Measurements from ENCODE around the gene CRYL1. TPM values are rescaled to one million over a fixed set of nuclear protein-coding genes. Genes with fewer than 3 reads are reported as not detected.

Gene CRYL1
- polyA plus RNA-seq, 3 donors: 35.0 to 70.2 (median 51.4) TPM

DNA sequence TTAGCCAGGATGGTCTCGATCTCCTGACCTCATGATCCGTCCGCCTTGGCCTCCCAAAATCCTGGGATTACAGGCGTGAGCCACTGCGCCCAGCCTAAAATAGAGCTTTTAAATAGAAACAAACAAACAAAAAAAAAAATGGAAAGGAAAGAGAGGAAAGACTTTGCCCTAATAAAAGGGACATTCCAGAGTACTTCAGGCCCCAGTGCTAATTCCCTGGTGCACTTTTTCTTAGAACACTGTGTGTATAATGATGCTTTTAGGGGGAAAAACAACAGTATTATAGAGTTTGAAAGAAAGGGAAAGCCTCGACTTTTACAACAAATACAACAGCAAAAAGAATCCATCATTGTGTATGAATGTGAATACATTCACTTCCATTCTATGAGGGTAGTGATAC lies 104.7 kb downstream of the CRYL1 start:
- Histone ChIP-seq H3K9ac (ENCODE audit: insufficient read depth, low read length, poor library complexity, severe bottlenecking) (no peak overlapping the region), H3K36me3 (replicated peaks in 1 of 2; ENCODE audit: control insufficient read depth in 1 of 2, insufficient read depth in 2 of 2, low read length in 2 of 2) (peaks cover 0 to 7% of the 10 kb centered on the region in 2 donors), H2AFZ (ENCODE audit: insufficient read depth, low read depth, low read length, poor library complexity, severe bottlenecking) (no peak overlapping the region), H3K4me1 (ENCODE audit: control insufficient read depth in 1 of 2, insufficient read depth in 2 of 2, low read length in 2 of 2) (no peaks in the 10 kb centered on the region), H3K27ac (ENCODE audit: low read depth in 1 of 2, low read length in 2 of 2) (no peak overlapping the region), H3K9me3 (replicated peaks in 1 of 2; ENCODE audit: control insufficient read depth in 1 of 2, insufficient read depth in 1 of 2, low read length in 2 of 2) (peaks cover 1 to 6% of the 10 kb centered on the region in 2 donors), H3K27me3 (ENCODE audit: control insufficient read depth in 2 of 2, insufficient read depth in 2 of 2, low read length in 2 of 2) (no peaks in the 10 kb centered on the region), H3K79me2 (ENCODE audit: insufficient read depth, low read length) (no peaks in the 10 kb centered on the region), H4K20me1 (ENCODE audit: insufficient read depth, low read length) (no peaks in the 10 kb centered on the region), H3K4me3 (replicated peaks in 1 of 3; ENCODE audit: low read depth in 2 of 3, low read length in 3 of 3) (no peak overlapping the region), H3K4me2 (replicated peaks; ENCODE audit: extremely low read depth, low read length, poor library complexity, severe bottlenecking) (no peak overlapping the region)
- H3K36me3 Mint-ChIP-seq: peaks cover 21 to 34% of the 10 kb centered on the region in 2 donors
- no CpG with 5 or more reads among the region's 6 CpGs for WGBS (ENCODE audit: insufficient coverage)
- peaks cover 0 to 7% (median 4%) of the 10 kb centered on the region in 7 donors for H3K9me3 Mint-ChIP-seq
- no peak for DNase-seq
- H3K27ac Mint-ChIP-seq: peak overlapping the region in 2 of 7 donors; percentile 0 to 37
- peaks cover 0 to 7% (median 0%) of the 10 kb centered on the region in 3 donors for H3K27me3 Mint-ChIP-seq (ENCODE audit: low read depth in 3 of 3)
- H3K4me3 Mint-ChIP-seq: no peak overlapping the region
- no peaks in the 10 kb centered on the region for H3K4me1 Mint-ChIP-seq
- intact Hi-C loops (cut with micrococcal nuclease): no loop called here
- TF ChIP-seq, protein P1, sequence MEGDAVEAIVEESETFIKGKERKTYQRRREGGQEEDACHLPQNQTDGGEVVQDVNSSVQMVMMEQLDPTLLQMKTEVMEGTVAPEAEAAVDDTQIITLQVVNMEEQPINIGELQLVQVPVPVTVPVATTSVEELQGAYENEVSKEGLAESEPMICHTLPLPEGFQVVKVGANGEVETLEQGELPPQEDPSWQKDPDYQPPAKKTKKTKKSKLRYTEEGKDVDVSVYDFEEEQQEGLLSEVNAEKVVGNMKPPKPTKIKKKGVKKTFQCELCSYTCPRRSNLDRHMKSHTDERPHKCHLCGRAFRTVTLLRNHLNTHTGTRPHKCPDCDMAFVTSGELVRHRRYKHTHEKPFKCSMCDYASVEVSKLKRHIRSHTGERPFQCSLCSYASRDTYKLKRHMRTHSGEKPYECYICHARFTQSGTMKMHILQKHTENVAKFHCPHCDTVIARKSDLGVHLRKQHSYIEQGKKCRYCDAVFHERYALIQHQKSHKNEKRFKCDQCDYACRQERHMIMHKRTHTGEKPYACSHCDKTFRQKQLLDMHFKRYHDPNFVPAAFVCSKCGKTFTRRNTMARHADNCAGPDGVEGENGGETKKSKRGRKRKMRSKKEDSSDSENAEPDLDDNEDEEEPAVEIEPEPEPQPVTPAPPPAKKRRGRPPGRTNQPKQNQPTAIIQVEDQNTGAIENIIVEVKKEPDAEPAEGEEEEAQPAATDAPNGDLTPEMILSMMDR (IDR thresholded peaks at IDR 0.05): no peak

- Histone ChIP-seq H3K36me3 (replicated peaks in 1 of 2; ENCODE audit: control insufficient read depth in 1 of 2, insufficient read depth in 2 of 2, low read length in 2 of 2) (no peaks in the 10 kb centered on the region), H3K9me3 (replicated peaks in 1 of 2; ENCODE audit: control insufficient read depth in 1 of 2, insufficient read depth in 1 of 2, low read length in 2 of 2) (peaks cover 6 to 15% of the 10 kb centered on the region in 2 donors), H3K4me1 (ENCODE audit: control insufficient read depth in 1 of 2, insufficient read depth in 2 of 2, low read length in 2 of 2) (no peaks in the 10 kb centered on the region), H3K27ac (ENCODE audit: low read depth in 1 of 2, low read length in 2 of 2) (no peak overlapping the region), H4K20me1 (ENCODE audit: insufficient read depth, low read length) (no peaks in the 10 kb centered on the region), H3K9ac (ENCODE audit: insufficient read depth, low read length, poor library complexity, severe bottlenecking) (no peak overlapping the region), H3K79me2 (ENCODE audit: insufficient read depth, low read length) (no peaks in the 10 kb centered on the region), H3K4me3 (replicated peaks in 1 of 3; ENCODE audit: low read depth in 2 of 3, low read length in 3 of 3) (no peak overlapping the region), H3K4me2 (replicated peaks; ENCODE audit: extremely low read depth, low read length, poor library complexity, severe bottlenecking) (no peak overlapping the region), H3K27me3 (ENCODE audit: control insufficient read depth in 2 of 2, insufficient read depth in 2 of 2, low read length in 2 of 2) (peaks cover 0 to 4% of the 10 kb centered on the region in 2 donors), H2AFZ (ENCODE audit: insufficient read depth, low read depth, low read length, poor library complexity, severe bottlenecking) (no peak overlapping the region)
- TF ChIP-seq, protein P1 (IDR thresholded peaks at IDR 0.05): no peak
- Mint-ChIP-seq H3K4me3 (no peak overlapping the region), H3K9me3 (peaks cover 4 to 19% (median 10%) of the 10 kb centered on the region in 7 donors), H3K27me3 (ENCODE audit: low read depth in 3 of 3) (peaks cover 0 to 8% (median 5%) of the 10 kb centered on the region in 3 donors), H3K4me1 (no peaks in the 10 kb centered on the region), H3K27ac (no peak overlapping the region), H3K36me3 (peaks cover 13 to 22% of the 10 kb centered on the region in 2 donors)
- intact Hi-C loops (cut with micrococcal nuclease): no loop called here
- no peak for DNase-seq
- WGBS (ENCODE audit: insufficient coverage): 100% methylated on average over 3 of the region's 7 CpGs
Observed at GRCh38 chr13:20418953-20419352, 106.7 kb downstream of the CRYL1 start.
